ENCODE measurements around the gene RNASE1. TPM values are rescaled to one million over a fixed set of nuclear protein-coding genes. Genes with fewer than 3 reads are reported as not detected.

RNASE1 gene
- total RNA-seq, 2 experiments from 2014 or later, result not detected

DNA sequence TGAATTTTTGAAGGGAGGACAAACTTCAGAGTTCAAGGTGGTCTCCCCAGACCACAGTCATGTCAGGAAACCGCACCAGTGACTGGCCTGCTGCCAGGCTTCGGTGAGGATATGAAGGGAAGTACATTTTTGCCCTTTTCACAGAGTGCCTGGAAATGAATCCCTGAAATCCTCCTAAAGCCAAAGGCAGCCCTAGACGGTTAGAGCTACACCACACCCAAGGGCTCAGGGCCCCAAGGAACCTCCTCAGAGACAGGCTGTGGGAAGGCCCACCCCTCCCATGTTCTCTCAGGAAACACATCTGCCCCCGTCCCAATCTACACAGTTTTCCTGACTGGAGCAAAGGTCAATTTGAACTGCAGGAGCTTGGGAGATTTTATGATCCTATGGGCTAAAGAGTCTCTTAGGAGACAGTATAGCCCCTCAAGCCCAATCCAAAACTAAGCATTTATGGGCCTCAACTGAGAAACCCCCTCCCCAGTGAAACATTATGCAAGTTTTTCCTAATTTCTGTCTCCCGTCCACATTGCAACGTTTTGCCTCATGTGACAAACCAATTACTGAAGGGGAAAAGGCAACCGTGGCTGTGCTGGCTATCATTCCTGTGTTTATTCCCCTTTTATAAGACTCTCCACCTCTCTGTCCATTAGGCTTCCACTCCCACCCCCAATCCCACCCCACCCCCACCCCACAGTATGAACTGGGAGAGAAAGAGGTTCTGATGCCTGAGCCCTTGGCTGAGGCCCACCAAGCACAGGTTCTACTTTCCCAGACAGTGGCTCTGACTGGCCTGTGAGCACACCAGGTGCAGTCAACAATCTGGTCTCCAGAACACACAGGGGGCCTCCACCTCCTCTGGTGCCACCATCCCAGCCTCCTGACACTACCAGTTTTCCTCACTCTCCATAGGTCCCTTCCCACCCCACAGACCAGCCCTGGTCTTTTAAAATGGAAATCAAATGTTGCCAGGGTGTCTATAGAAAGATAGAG is 9.6 kb upstream of the RNASE1 start:
- CTCF ChIA-PET, result no interaction called here
- POLR2A ChIA-PET, result no interaction called here

GRCh38 chr14:20809917-20810316 is 7.3 kb upstream of the RNASE1 start:
- CTCF ChIA-PET, result no interaction called here
- POLR2A ChIA-PET, result no interaction called here

- ChIA-PET POLR2A (no interaction called here), CTCF (no interaction called here)
Measured at GRCh38 chr14:20808162-20808483, 5.5 kb upstream of the RNASE1 start.

GRCh38 chr14:20807304-20808161 is 4.9 kb upstream of the RNASE1 start:
- CTCF ChIA-PET, result no interaction called here
- POLR2A ChIA-PET, result no interaction called here

- CTCF ChIA-PET, result no interaction called here
- POLR2A ChIA-PET, result no interaction called here
Measured at GRCh38 chr14:20805485-20805884, 2.8 kb upstream of the RNASE1 start.

DNA sequence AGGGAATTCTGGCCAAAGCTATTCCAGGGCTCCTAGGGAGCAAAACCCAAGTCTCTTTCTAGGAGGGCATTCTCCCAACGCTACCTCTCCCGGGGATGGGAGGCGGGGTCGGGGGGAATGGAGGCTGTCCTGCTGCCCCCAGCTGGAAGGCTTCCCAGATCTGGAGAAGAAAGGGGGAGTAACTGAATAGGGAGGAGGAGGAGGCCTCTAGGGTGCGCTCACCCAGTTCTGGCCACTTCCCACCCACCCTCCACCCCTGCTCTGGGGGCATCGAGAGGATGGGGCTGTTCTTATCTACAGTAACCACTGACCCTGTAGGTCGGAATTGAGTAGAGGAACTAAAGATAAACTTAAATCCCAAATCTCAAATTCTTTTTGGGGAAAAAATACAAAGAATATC is 579 bp upstream of the RNASE1 start:
- POLR2A ChIA-PET, result no interaction called here

DNA sequence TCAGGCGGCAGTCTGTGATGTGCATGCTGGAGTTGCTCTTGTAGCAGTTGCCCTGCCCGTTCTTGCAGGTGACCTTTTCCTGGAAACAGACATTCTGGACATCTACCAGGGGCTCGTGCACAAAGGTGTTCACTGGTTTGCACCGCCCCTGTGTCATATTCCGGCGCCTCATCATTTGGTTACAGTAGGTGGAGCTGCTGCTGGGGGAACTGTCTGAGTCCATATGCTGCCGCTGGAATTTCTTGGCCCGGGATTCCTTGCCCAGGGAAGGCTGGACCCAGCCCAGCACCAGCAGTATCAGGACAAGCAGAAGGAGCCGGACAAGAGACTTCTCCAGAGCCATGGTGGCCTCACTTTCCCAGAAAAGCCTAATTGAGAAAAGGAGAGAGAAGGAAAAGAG is 918 bp downstream of the RNASE1 start:
- CTCF ChIA-PET, result no interaction called here
- POLR2A ChIA-PET, result no interaction called here

More for the DNA sequence above, 579 bp upstream of the RNASE1 start:
- CTCF ChIA-PET, result no interaction called here

DNA sequence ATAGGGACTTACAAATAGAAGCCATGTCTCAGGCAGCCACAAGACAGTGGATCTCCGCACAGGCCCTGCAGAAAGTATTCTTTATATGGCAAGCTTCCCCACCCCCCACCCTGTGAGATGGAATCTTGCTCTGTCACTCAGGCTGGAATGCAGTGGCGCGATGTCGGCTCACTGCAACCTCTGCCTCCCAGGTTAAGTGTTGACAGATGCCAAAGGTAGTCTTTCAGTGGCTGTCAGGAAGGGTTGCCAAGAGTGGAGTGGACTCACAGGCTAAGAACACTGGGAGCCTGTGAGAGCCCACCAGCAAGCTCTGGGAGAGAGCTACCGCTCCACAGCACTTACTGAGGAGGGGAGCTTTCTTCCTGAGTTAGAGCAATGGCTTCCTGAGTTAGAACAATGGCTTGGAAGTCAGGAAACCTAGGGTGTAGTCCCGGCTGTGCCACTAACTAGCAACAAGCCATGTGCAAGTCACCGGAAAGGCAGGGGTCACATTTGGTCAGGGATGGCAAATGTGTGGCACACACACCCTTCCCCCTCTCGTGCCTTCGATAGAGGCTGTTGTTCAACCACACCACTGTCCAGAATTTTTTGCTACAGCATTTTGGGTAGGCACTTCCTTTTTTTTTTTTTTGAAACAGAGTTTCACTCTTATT is 2.6 kb downstream of the RNASE1 start:
- ChIA-PET POLR2A (no interaction called here), CTCF (no interaction called here)

DNA sequence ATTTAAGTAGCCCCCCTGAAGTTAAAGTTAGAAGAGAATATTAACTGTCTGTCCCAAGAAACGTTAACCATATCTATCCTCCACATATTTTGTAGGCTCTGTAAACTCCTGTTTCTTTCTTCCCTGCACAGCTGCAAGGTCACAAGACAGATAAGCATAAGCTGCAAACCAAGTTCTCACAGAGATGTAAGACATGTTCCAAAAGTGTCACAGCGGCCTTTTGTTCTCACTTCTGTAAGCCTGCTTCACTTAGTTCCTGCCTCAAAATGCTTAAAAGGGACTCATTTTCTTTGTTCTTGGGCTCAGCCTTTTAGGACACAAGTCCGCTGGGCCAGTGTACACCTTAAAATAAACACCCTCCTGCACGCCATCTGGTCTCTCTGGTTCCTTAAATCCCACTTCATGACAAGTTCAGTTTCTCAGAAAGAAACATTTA is 3.2 kb downstream of the RNASE1 start:
- ChIA-PET POLR2A (no interaction called here), CTCF (no interaction called here)

GRCh38 chr14:20798932-20799331 is 3.7 kb downstream of the RNASE1 start:
- CTCF ChIA-PET, result interaction anchor here (0.6 kb wide), 1 partner anchor 12 kb away, joined by 3 read pairs; no protein-coding TSS in a partner anchor
- POLR2A ChIA-PET, result no interaction called here

- POLR2A ChIA-PET, result no interaction called here
- CTCF ChIA-PET, result interaction anchor here (0.6 kb wide), 1 partner anchor 11 kb away, joined by 3 read pairs; no protein-coding TSS in a partner anchor
Measured at GRCh38 chr14:20798318-20798717, 4.3 kb downstream of the RNASE1 start.

DNA sequence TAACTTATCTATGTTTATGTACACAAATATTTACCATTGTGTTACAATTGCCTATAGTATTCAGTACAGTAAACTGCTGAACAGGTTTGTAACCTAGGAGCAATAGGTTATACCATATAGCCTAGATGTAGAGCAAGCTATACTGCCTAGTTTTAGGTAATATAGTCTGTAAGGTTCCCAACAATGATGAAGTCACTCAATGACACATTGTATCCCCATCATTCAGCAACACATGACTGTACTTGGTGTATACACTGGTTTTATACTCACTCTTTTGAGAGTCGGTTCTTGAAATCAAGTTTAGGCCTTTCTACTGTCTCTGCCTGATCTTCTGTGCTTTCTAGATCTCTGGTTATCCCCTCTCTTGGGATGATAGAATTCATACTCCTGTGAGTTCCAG is 5.5 kb downstream of the RNASE1 start:
- POLR2A ChIA-PET, result interaction anchor here (0.7 kb wide), 1 partner anchor 87 kb away, joined by 6 read pairs; no protein-coding TSS in a partner anchor

DNA sequence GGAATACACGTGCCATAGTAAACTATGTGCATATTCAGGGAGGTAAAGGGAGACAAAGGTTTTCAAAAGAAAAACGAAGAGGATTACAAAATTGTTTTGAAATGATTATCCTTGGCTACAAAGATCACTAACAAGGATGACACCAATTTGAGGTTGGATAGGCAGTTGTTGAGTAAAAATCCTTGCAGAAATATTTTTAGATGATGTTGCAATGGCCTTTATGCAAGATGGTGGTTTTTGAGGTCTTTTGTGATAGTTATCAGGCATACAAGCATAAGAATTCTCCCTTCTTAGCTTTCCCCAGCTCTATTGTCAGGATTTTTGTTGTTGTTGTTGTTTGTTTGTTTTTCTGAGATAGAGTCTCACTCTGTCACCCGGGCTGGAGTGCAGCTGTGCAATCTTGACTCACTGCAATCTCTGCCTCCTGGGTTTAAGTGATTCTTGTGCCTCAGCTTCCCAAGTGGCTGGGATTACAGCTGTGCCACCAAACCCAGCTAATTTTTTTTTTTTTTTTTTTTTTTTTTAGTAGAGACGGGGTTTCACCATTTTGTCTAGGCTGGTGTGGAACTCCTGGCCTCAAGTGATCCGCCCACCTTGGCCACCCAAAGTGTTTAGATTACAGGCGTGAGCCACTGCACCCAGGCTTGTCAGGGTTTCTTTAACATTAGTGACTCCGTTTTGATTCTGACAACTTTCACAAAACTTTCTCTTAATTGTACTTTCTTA is 7.8 kb downstream of the RNASE1 start:
- ChIA-PET CTCF (no interaction called here), POLR2A (no interaction called here)

More for the DNA sequence above, 5.5 kb downstream of the RNASE1 start:
- CTCF ChIA-PET, result interaction anchor here (0.7 kb wide), 1 partner anchor 178 kb away, joined by 3 read pairs; no protein-coding TSS in a partner anchor

DNA sequence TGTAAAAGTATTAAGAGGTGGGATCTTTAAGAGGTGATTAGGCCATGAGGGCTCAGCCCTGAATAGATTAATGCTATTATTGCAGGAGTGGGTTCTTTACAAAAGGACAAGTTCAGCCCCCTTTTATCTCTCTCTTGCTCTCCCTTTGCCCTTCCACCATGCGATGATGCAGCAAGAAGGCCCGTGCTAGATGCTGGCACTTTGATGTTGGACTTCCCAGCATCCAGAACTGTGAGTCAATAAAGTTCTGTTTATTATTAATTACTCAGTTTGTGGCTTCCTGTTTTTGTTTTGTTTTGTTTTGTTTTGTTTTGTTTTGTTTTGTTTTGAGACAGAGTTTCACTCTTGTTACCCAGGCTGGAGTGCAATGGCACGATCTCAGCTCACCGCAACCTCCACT is 10.1 kb downstream of the RNASE1 start:
- ChIA-PET POLR2A (no interaction called here), CTCF (no interaction called here)

GRCh38 chr14:20791597-20791996 is 11.0 kb downstream of the RNASE1 start:
- POLR2A ChIA-PET, result no interaction called here
- CTCF ChIA-PET, result no interaction called here

DNA sequence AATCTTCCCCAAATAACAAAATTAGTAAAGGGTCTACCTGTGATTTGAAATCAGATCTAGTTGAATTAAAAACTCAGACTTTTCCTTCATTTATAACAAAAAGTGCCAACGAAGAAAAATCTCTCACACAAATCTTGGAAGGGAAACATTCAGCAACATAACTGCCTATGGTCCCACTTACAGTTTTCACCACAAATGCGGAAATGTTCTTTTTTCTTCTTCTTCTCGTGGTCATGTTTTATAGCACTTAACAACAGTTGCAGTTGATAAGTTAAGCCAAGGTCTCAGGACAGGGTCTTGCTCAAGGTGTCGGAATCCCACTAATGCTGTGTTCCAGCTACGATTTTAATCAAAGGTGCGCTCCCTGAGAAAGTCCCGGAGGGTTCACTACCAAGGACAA is 11.5 kb downstream of the RNASE1 start:
- ChIA-PET CTCF (no interaction called here), POLR2A (no interaction called here)

DNA sequence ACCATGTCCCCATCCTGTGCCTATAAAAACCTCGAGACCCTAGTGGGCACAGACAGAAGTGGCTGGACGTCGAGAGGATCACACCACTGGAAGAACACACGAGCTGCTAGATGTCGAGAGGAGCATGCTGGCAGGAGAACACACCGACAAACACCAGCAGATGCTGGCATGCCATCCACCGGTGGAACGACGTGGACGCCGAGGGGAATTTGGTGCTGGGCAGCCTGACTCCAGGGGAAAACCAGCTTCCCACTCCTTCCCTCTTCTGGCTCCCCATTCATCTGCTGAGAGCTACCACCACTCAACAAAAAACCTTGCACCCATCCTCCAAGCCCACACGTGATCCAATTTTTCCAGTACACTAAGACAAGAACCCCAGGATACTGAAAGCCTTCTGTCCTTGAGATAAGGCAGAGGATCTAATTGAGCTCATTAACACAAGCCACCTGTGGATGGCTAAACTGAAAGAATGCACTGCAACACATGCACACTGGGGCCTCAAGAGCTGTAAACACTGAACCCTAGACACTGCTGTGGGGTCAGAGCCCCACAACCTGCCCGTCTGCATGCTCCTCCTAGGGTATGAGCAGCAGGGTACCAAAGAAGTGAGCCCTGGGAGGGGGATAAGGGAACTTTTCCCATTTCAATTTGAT is 12.1 kb downstream of the RNASE1 start:
- POLR2A ChIA-PET, result no interaction called here
- CTCF ChIA-PET, result no interaction called here

DNA sequence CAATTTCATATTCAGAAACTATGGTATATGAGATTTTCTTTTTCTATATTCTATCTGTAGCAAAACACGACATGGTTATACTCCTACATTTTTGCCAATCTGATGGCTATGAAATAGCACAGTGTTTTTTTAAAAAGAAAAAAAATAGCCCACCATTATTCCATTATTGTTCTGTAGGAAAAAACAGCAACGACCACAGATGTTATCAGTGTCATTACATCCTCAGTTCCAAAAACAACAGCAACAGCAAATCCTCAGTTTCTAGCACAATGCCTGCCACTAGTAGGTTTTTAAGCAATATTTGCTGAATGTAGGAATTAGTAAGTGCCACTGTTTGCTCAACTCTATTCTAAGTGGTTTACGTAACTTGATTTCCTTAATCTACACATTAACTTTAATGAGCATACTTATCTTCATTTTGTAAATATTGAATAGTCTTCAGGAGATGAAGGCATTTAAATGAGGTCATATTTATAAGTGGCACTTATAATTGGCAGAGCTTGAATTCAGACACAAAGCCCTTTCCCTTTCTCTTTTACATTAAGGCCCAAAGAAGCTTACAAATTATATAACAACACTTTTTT is 13.3 kb downstream of the RNASE1 start:
- ChIA-PET POLR2A (no interaction called here), CTCF (interaction anchor here (0.6 kb wide), 1 partner anchor 88 kb away, joined by 3 read pairs; no protein-coding TSS in a partner anchor)

GRCh38 chr14:20787025-20787424 is 15.6 kb downstream of the RNASE1 start:
- CTCF ChIA-PET, result interaction anchor here (0.7 kb wide), 1 partner anchor 11 kb away, joined by 3 read pairs; no protein-coding TSS in a partner anchor
- POLR2A ChIA-PET, result no interaction called here
